Brain pericyte (primary cell): Measurements from ENCODE around the gene SETDB1.
A peak's percentile ranks its signal among the peaks of the same experiment; 100 is the strongest.

ENCODE experiments used
- DNase-seq: peaks from one replicate; pipeline ENCODE4 v3.0.0-alpha.2; 2012; ENCODE audit warnings: low read depth, low spot score

The SETDB1 gene

DNA sequence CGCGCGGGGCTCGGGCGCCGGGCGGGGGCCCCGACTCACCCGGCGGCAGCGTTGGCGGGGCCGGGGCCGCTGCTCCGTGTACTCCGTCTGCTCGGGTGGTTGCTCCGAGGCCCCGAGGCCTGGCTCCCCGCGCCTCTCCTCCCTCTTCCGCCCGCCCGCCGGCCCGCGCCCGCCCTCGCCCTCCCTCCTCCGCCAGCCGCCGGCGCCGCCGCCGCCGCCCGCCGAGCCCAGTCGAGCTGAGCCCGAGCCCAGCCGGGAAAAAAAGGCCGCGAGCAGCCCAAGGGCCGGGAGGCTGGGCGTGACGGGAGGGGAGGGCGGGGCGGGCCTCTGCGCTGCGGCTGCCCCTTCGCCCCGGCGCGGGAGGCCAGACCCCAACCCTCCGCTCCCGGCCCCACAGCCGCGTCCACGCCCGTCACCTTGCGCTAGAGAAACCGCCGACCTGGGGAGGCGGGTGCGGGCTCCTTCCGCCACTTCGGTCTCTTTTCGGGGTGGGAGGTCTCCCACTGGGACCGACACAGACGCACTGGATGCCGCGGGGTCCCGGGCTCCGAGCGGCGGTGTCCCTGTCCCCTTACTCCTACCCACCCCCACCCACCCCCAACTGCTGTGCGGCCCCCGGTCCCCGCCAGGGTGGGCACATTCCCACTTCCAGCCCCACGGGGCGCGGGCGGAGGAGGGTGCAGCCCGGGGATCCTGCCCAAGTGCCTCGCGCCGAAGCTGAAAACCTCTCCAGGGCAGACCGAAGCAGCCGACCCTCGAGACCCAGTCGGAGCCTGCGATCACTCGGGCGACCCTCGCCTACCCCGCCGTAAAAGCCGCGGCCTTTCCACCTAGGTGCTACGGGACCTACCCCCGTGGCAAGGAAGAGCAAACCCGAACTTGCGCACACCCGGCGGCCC lies 48.7 kb downstream of the SETDB1 start, which contains the start of gene CERS2:
Gene CERS2, minus strand, starts transcription at position 256 of the 899 bp plus-strand sequence. CDS start 5,745 bp downstream, outside the sequence.
- DNase-seq, result no peak

- DNase-seq, result no peak
Measured at GRCh38 chr1:150976401-150976821, 50.2 kb downstream of the SETDB1 start.

DNA sequence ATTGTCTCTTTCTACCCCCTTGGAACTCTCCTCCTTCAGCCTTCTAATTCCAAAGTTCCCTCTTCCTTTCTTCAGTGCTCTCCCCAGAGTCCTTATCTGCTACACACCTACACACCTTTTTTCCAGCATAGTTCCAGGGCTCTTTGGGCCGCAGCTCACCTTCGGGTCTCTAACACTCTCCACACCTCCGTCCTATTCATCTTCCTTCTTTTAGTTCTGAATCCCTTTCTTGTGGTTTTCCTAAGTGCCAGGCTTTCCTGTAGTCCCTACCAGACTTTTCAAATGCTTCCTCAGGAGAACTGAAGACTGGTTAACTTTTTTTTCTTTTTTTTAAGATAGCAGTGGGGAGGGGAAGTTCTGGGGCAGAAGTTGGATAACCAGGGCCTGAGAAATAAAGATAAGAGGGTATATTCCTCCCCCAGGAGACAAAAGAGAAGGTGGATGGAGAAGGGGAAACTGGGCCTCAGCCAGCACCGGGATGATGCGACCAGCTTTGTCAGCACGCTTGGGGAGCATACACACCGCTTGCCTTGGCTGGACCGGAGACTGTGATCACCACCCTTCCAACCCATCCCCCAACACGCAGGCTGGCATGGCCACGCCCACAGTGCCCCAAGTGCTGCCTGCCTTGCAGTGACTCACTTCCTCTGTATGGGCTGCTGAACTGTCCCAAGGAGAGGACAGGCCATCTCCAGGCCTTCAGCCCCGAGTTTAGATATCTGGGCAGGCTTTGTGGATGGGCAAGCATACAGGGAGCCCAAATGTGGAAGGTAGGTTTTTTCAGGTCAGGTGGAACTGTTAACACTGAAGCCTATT lies 50.9 kb downstream of the SETDB1 start:
- no peak for DNase-seq

- peak; percentile 60 for DNase-seq
Measured at GRCh38 chr1:150979092-150980056, 53.2 kb downstream of the SETDB1 start.

GRCh38 chr1:150981177-150981804 lies 55.1 kb downstream of the SETDB1 start:
- DNase-seq, result no peak

GRCh38 chr1:150981805-150982712 lies 55.9 kb downstream of the SETDB1 start, which contains the start of gene ANXA9:
Gene ANXA9, plus strand, starts transcription at chr1:150982292. Its CDS starts 814 bp downstream, at chr1:150983106.
- no peak for DNase-seq

DNA sequence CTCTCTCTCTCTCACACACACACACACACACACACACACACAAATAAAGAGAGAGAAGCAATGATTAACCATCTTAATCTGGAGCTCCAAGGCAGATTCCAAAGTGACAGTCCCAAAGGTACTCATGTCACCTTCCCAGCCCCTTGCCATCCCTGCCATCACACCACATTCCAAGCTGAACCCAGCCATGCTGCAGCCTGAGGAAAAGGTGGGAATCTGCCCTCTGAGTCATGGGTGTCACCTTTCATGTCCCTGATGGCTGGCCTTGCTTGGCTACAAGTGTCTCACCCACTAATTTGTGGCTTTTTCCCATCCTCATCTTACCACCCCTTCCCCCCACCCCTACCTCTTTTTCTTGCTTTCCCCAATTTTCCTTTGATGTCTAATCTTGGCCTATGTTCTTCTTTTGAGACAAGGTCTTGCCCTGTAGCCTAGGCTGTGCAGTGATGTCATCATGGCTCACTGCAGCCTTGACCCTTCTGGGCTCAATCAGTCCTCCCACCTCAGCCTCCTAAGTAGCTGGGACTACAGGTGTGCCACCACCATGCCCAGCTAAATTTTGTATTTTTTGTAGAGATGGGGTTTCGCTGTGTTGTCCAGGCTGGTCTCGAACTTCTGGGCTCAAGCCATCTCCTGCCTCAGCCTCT lies 59.1 kb downstream of the SETDB1 start:
- DNase-seq, result no peak

DNA sequence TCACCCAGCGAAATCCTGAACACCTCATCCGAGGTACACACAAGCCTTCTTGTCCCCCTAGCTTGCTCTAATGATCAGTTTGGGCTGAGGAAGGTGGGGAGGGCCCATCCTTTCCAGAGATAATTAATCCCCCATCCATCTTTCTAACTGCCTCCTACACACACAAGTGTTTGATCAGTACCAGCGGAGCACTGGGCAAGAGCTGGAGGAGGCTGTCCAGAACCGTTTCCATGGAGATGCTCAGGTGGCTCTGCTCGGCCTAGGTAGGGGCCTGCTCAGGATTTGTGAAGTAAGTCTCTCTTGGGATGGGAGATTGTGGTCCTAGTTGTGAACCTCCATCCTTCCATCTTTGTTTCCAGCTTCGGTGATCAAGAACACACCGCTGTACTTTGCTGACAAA lies 61.8 kb downstream of the SETDB1 start:
- no peak for DNase-seq

GRCh38 chr1:150992626-150993025 lies 66.5 kb downstream of the SETDB1 start:
- DNase-seq, result no peak

- no peak for DNase-seq
Measured at GRCh38 chr1:150994248-150994647, 68.1 kb downstream of the SETDB1 start.

DNA sequence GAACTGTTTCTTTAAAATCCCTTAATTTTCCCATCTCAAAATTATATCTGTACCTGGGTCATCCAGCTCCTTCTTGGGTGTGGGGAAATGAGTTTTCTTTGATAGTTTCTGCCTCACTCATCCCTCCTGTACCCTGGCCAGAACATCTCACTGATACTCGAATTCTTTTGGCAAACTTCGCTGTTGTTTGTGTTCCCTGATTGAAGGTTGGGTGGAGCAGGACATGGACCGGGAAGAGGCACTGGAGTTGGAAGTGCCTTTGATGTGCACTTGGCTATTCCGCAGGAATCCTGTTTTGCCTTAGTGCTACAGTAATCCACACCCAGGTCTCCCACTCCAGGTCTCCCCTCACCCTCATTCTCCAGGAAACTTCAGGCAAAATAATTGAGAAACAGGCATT lies 69.3 kb downstream of the SETDB1 start:
- DNase-seq, result no peak

GRCh38 chr1:150995896-150996295 lies 69.7 kb downstream of the SETDB1 start:
- DNase-seq, result no peak

- DNase-seq, result no peak
Measured at GRCh38 chr1:150997126-150997872, 71.1 kb downstream of the SETDB1 start.

DNA sequence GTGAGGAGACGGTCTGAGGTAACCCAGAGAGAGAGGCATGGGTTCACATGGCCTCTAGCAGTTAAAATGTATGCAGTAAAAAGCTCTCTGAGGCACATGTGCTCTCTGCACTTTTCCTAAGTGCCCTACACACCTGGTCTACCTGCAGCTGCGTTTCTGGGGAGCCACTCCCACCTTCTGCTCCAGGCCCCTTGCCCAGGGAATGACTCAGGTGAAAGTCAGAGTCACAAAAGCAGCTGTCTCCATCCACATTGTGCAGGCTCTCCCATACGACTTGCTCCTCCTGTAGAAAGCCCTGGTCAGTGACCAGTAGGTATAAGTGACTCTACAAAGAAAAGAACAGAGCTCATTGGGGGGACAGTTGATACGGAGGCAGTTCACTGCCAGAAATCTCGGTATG lies 71.8 kb downstream of the SETDB1 start:
- DNase-seq, result no peak

- no peak for DNase-seq
Measured at GRCh38 chr1:150999051-150999674, 73.0 kb downstream of the SETDB1 start.

DNA sequence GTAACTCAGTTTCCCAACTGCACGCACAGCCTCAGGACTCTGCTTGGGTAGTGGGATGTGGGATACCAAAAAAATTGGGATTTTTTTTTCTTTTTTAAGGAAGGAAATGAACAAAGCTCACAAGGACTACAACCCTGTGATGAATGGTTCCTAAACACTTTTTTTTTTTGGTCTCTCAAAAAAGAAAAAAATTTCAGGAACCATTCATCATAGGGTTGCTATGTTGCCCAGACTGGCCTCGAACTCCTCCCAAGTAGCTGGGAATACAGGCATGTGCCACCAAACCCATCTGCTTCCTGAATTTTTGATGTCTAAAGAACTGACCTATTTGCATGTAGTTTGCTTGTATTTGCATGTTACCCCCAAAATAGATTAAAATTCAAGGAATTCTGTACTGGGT lies 73.8 kb downstream of the SETDB1 start:
- DNase-seq, result no peak

DNA sequence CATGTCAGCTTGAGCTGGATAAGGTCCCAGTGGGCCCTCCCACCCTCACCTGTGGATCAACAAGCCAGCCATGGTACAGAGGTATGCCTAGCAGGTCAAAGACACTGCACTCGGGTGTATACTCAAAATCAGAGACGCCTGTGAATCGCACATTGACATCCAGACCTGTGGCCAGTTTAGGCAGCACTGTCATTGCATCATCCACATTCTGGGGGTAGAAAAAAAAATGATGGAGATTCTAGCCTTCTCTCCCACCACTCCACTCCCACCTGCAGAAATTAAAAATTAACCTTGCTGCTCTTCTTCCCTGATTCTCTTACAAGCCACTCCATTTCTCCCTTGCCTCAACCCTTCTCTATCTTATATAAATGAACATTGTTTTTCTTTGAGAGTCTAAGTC lies 74.2 kb downstream of the SETDB1 start:
- DNase-seq, result no peak

DNA sequence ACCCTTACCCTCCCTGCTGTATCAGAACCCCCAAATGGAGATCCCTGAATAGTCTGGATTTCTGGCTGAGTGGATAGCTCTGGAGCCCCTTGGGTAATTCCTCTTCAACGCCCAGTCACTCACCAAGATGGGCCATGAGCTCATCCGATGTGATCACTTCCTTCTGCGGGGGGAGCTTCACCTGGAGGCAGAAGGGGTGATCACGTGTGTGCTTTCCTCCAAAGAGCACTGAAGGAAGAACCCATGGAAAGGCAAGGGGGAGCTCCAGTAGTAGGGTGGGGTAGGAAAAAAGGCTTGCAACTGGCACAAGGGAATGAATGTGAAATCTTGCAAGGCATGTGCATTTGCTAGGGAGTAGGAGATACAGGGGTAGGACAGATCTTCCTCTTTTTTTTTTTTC lies 75.4 kb downstream of the SETDB1 start:
- DNase-seq, result no peak
